GM19452 (cell line): ENCODE measurements around the gene ITPKB.
"Not testable (repeated sequence)": the region's sequence is repeated elsewhere in the genome, so short reads cannot be mapped to it uniquely, and the experiment has no call there.

ENCODE experiments used
- ATAC-seq: cut with Tn5 transposase; IDR thresholded peaks from one replicate; pipeline ENCODE4 v1.9.1; 2021; ENCODE audit not compliant: unreplicated experiment

Gene ITPKB

GRCh38 chr1:226639631-226640061 is 99.4 kb downstream of the ITPKB start:
- no peak for ATAC-seq

GRCh38 chr1:226639206-226639605 is 99.9 kb downstream of the ITPKB start:
- not testable (repeated sequence) for ATAC-seq

- no peak for ATAC-seq
These were observed 100.5 kb downstream of the ITPKB start for GRCh38 chr1:226638608-226639007.

- ATAC-seq: no peak
These were observed 101.0 kb downstream of the ITPKB start for GRCh38 chr1:226638001-226638601.

GRCh38 chr1:226637147-226637935 is 101.7 kb downstream of the ITPKB start:
- no peak for ATAC-seq

- ATAC-seq: no peak
These were observed 102.3 kb downstream of the ITPKB start for GRCh38 chr1:226636847-226637096.

- ATAC-seq: no peak
These were observed 103.6 kb downstream of the ITPKB start for GRCh38 chr1:226635456-226635941.

- no peak for ATAC-seq
These were observed 104.4 kb downstream of the ITPKB start for GRCh38 chr1:226634611-226635246.

- ATAC-seq: peak; percentile 73
These were observed 104.9 kb downstream of the ITPKB start for GRCh38 chr1:226634166-226634588.

GRCh38 chr1:226633541-226634165 is 105.4 kb downstream of the ITPKB start:
- peak; percentile 7 for ATAC-seq

- ATAC-seq: no peak
These were observed 106.1 kb downstream of the ITPKB start for GRCh38 chr1:226632922-226633351.

GRCh38 chr1:226632169-226632879 is 106.8 kb downstream of the ITPKB start:
- ATAC-seq: no peak

- ATAC-seq: no peak
These were observed 107.7 kb downstream of the ITPKB start for GRCh38 chr1:226631229-226632000.

- no peak for ATAC-seq
These were observed 108.5 kb downstream of the ITPKB start for GRCh38 chr1:226630592-226630991.

GRCh38 chr1:226629896-226630550 is 109.1 kb downstream of the ITPKB start:
- ATAC-seq: no peak

- ATAC-seq: no peak
These were observed 109.7 kb downstream of the ITPKB start for GRCh38 chr1:226629210-226629895.

- ATAC-seq: no peak
These were observed 110.4 kb downstream of the ITPKB start for GRCh38 chr1:226628612-226629155.

GRCh38 chr1:226627924-226628611 is 111.0 kb downstream of the ITPKB start:
- ATAC-seq: no peak
